HepG2 (cell line): Measurements from ENCODE around the gene ANO2.

ENCODE experiments used
- CTCF ChIP-seq: sonication (generic); formaldehyde crosslinking; IDR thresholded peaks from 2 replicates; pipeline ENCODE4 v1.5.0; 2020; ENCODE audit warnings: mild to moderate bottlenecking, missing genetic modification reagents, moderate library complexity
- DPF2 ChIP-seq: sonication (generic); formaldehyde crosslinking; IDR thresholded peaks from 2 replicates; pipeline ENCODE4 v1.4.0; 2020; ENCODE audit warnings: mild to moderate bottlenecking, low read depth, missing genetic modification reagents, borderline replicate concordance
- HNF4A ChIP-seq: sonication (generic); formaldehyde crosslinking; IDR thresholded peaks from 2 replicates; pipeline ENCODE4 v1.4.0; 2020; ENCODE audit warnings: missing genetic modification reagents
- MXD1 ChIP-seq: sonication (generic); formaldehyde crosslinking; IDR thresholded peaks from 2 replicates; pipeline ENCODE4 v1.4.0; 2020; ENCODE audit warnings: mild to moderate bottlenecking, missing genetic modification reagents
- NFYB ChIP-seq: sonication (generic); formaldehyde crosslinking; IDR thresholded peaks from 2 replicates; pipeline ENCODE4 v1.4.0; 2020; ENCODE audit warnings: missing genetic modification reagents
- POLR2A ChIP-seq, 2 experiments: IDR thresholded peaks; 2 replicates each; pipeline ENCODE4 v1.6.1; 2011; ENCODE audit warnings: low read depth in 2 of 2, low read length in 2 of 2, mild to moderate bottlenecking in 1 of 2, moderate library complexity in 1 of 2; ENCODE audit not compliant: insufficient read depth in 1 of 2

GRCh38 chr12:5916785-5917290, 28.2 kb downstream of the ANO2 start:
- TF ChIP-seq CTCF (no peak), MXD1 (CRISPR knock-in tag) (no peak), DPF2 (no peak), HNF4A (CRISPR knock-in tag) (no peak), NFYB (no peak), POLR2A (IDR thresholded peaks at IDR 0.05; ENCODE audit: insufficient read depth in 1 of 2, low read depth in 2 of 2, low read length in 2 of 2) (no peak)
